Immature natural killer cell (primary cell): ENCODE results near the gene BRD8. TPM values are rescaled to one million over a fixed set of nuclear protein-coding genes. Genes with fewer than 3 reads are reported as not detected.
"Not testable (repeated sequence)": the region's sequence is repeated elsewhere in the genome, so short reads cannot be mapped to it uniquely, and the experiment has no call there.

ENCODE experiments used
- DNase-seq, 3 donors: peaks; one replicate each; pipeline ENCODE4 v3.0.0; 2022; ENCODE audit warnings: mixed read lengths in 1 of 3
- H3K27ac Mint-ChIP-seq, 6 donors: one replicate each; pipeline ENCODE4 v1.8.0; 2020; ENCODE audit warnings: mixed read lengths in 6 of 6, mild to moderate bottlenecking in 5 of 6, inconsistent platforms in 4 of 6, moderate library complexity in 3 of 6
- H3K27me3 Mint-ChIP-seq, 3 donors: one replicate each; pipeline ENCODE4 v1.8.0; 2020 to 2021; ENCODE audit warnings: low read depth in 3 of 3, mild to moderate bottlenecking in 3 of 3, mixed read lengths in 3 of 3, moderate library complexity in 3 of 3, inconsistent platforms in 1 of 3
- H3K36me3 Mint-ChIP-seq, 3 donors: one replicate each; pipeline ENCODE4 v1.8.0; 2020; ENCODE audit warnings: mixed read lengths in 3 of 3, inconsistent platforms in 2 of 3, mild to moderate bottlenecking in 2 of 3
- H3K4me1 Mint-ChIP-seq, 2 donors: one replicate each; pipeline ENCODE4 v1.8.0; 2020; ENCODE audit warnings: inconsistent platforms in 2 of 2, mild to moderate bottlenecking in 2 of 2, mixed read lengths in 2 of 2, moderate library complexity in 1 of 2
- H3K4me3 Mint-ChIP-seq, 5 donors: one replicate each; pipeline ENCODE4 v1.8.0; 2020; ENCODE audit warnings: mild to moderate bottlenecking in 5 of 5, mixed read lengths in 5 of 5, inconsistent platforms in 3 of 5, moderate library complexity in 3 of 5
- H3K9me3 Mint-ChIP-seq, 6 donors: one replicate each; pipeline ENCODE4 v1.8.0; 2020; ENCODE audit warnings: mild to moderate bottlenecking in 6 of 6, mixed read lengths in 6 of 6, inconsistent platforms in 4 of 6, moderate library complexity in 3 of 6
- polyA plus RNA-seq, 3 donors: library from polyadenylated mRNA; unstranded; fragments of 300-500 nt; fragmentation: Illumina TruSeq; gene quantifications; one replicate each; pipeline ENCODE4 v1.2.3, GENCODE V29; 2021

The BRD8 gene, protein sequence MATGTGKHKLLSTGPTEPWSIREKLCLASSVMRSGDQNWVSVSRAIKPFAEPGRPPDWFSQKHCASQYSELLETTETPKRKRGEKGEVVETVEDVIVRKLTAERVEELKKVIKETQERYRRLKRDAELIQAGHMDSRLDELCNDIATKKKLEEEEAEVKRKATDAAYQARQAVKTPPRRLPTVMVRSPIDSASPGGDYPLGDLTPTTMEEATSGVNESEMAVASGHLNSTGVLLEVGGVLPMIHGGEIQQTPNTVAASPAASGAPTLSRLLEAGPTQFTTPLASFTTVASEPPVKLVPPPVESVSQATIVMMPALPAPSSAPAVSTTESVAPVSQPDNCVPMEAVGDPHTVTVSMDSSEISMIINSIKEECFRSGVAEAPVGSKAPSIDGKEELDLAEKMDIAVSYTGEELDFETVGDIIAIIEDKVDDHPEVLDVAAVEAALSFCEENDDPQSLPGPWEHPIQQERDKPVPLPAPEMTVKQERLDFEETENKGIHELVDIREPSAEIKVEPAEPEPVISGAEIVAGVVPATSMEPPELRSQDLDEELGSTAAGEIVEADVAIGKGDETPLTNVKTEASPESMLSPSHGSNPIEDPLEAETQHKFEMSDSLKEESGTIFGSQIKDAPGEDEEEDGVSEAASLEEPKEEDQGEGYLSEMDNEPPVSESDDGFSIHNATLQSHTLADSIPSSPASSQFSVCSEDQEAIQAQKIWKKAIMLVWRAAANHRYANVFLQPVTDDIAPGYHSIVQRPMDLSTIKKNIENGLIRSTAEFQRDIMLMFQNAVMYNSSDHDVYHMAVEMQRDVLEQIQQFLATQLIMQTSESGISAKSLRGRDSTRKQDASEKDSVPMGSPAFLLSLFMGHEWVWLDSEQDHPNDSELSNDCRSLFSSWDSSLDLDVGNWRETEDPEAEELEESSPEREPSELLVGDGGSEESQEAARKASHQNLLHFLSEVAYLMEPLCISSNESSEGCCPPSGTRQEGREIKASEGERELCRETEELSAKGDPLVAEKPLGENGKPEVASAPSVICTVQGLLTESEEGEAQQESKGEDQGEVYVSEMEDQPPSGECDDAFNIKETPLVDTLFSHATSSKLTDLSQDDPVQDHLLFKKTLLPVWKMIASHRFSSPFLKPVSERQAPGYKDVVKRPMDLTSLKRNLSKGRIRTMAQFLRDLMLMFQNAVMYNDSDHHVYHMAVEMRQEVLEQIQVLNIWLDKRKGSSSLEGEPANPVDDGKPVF
- 10 to 100 TPM; 10.6 to 32.0 (median 16.8) TPM for polyA plus RNA-seq

DNA sequence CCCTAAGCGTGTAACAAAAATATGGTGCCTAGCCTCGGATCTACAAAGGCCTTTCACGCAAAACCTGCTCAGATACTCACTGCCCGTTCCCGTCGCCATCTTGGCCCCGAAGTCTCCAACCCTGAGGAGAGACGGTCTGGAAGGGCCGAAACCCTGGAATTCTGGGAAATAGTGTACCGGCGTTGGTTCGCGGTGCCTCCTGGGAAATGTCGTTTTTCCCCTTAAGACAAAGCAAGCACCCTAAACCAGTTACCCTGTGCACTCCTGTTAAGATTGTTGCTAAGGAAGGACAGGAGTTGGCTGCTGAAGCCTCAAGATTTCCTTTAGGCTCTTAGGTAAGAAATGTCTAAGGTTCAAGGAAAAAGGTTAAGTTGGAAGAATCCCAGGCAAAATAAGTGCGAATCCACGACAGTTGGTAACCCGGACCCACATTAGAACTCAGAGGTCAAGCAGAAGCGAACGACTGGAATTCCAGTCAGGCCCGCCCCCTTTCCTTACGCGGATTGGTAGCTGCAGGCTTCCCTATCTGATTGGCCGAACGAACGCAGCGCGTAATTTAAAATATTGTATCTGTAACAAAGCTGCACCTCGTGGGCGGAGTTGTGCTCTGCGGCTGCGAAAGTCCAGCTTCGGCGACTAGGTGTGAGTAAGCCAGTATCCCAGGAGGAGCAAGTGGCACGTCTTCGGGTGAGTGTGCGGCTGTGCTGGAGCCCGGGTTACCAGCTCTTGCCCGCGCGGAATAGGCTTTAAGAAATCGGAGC lies at the start of gene BRD8, which contains the start of gene KIF20A:
Gene BRD8 (minus strand): TSS at position 115 of the 761 bp plus-strand sequence. CDS start 16 bp downstream, at position 99.
Gene KIF20A (plus strand): TSS at position 597 of the 761 bp plus-strand sequence. CDS start 569 bp downstream, outside the sequence.
- peaks cover 0 to 9% (median 3%) of the 10 kb centered on the region in 3 donors for H3K36me3 Mint-ChIP-seq
- H3K27ac Mint-ChIP-seq = peak within 1 kb of the TSS in 2 of 6 donors; percentile 1 to 26

DNA sequence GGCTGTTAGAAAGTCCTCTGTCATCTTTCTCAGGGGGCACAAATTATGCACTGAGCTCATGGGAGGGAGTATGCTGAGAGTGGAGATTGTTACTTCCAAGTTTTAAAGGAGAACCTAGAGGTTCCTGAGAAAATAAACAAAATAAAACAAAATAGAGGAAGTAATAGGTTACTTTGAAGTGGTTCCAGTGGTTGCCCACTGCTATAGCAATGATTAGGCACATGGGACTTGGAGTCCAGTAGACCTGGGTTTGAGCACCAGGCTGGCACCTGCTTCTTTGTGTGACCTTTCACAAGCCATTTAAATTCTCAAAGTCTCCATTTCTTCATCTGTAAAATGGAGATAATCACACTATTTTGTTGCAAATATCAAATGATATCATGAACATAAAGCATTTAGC lies 48.5 kb upstream of the BRD8 start:
- no peak for DNase-seq
- Mint-ChIP-seq H3K27ac (no peak overlapping the region), H3K27me3 (peaks cover 2 to 8% (median 8%) of the 10 kb centered on the region in 3 donors), H3K4me3 (no peak overlapping the region), H3K36me3 (peaks cover 0 to 4% (median 0%) of the 10 kb centered on the region in 3 donors), H3K9me3 (peaks cover 0 to 4% (median 0%) of the 10 kb centered on the region in 6 donors), H3K4me1 (peaks cover 0 to 6% of the 10 kb centered on the region in 2 donors)

More for the DNA sequence above, at the start of gene BRD8, which contains the start of gene KIF20A:
- Mint-ChIP-seq H3K9me3 (no peaks in the 10 kb centered on the region), H3K4me3 (peak within 1 kb of the TSS in 2 of 5 donors; percentile 50 to 54), H3K4me1 (peaks cover 3 to 5% of the 10 kb centered on the region in 2 donors), H3K27me3 (peaks cover 0 to 3% (median 1%) of the 10 kb centered on the region in 3 donors)
- DNase-seq = peak; percentile 87 to 90 (median 87)

DNA sequence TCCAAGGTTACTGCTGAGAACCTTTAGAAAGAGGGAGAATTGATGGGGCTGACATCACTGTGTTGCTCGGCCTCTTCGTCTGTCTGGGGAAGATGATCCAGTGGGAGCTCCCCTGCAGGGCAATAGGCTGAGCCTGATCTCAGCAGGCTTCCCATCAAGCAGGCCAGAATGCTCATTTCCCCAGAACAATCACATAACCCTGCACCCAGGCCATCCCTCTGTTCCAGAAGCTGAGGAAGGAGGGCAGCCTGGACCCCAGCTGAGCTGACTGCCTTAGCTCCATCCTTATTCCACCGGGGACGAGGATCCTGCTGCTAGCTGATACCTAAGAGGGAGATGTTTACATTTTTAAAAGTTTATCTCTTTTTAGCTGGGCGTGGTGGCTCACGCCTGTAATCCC lies 46.3 kb upstream of the BRD8 start:
- Mint-ChIP-seq H3K36me3 (peaks cover 0 to 4% (median 0%) of the 10 kb centered on the region in 3 donors), H3K4me3 (no peak overlapping the region), H3K27ac (no peak overlapping the region), H3K9me3 (peaks cover 0 to 4% (median 0%) of the 10 kb centered on the region in 6 donors), H3K27me3 (peaks cover 0 to 10% (median 8%) of the 10 kb centered on the region in 3 donors), H3K4me1 (peaks cover 0 to 6% of the 10 kb centered on the region in 2 donors)
- no peak for DNase-seq

DNA sequence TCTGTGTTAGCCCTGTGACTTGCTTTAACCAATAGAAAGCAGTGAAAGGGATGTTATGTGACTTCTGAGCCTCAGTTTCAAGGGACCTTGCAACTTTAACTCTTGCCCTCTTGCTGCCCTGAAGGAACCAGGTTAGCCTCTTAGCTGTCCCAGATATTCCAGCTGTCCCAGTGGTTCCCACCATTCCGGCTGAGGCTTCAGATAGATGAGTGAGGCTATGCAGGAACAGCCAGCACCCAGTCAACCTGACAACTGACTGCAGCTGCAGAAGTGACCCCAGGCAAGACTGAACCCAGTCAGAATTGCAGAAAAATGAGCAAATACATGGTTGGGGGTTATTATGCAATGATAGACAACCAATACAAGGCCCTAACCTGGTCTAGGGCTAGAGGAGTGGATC lies 45.1 kb upstream of the BRD8 start:
- DNase-seq = no peak
- no peak overlapping the region for H3K27ac Mint-ChIP-seq
- H3K4me1 Mint-ChIP-seq = peaks cover 0 to 6% of the 10 kb centered on the region in 2 donors
- H3K27me3 Mint-ChIP-seq = peaks cover 0 to 10% (median 5%) of the 10 kb centered on the region in 3 donors
- H3K9me3 Mint-ChIP-seq = peaks cover 0 to 4% (median 0%) of the 10 kb centered on the region in 6 donors
- H3K36me3 Mint-ChIP-seq = peaks cover 0 to 4% (median 0%) of the 10 kb centered on the region in 3 donors
- no peak overlapping the region for H3K4me3 Mint-ChIP-seq

DNA sequence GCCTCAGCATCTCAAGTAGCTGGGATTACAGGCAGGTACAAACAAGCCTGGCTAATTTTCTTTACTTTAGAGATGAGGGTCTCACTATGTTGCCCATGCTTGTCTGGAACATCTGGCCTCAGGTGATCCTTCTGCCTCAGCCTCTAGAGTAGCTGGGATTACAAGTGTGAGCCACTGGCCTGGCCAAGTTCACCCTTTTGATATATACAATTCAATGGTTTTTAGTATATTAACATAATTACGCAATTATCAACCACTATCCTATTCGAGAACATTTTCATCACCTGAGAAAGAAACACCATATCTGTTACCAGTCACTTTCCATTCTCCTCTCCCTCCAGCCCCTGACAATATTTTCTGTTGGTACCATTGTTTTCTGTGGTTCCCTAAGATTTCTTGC lies 38.4 kb upstream of the BRD8 start:
- no peak for DNase-seq
- Mint-ChIP-seq H3K9me3 (no peaks in the 10 kb centered on the region), H3K36me3 (no peaks in the 10 kb centered on the region), H3K4me1 (peaks cover 16 to 19% of the 10 kb centered on the region in 2 donors), H3K27me3 (peaks cover 5 to 9% (median 6%) of the 10 kb centered on the region in 3 donors), H3K27ac (no peak overlapping the region), H3K4me3 (no peak overlapping the region)

DNA sequence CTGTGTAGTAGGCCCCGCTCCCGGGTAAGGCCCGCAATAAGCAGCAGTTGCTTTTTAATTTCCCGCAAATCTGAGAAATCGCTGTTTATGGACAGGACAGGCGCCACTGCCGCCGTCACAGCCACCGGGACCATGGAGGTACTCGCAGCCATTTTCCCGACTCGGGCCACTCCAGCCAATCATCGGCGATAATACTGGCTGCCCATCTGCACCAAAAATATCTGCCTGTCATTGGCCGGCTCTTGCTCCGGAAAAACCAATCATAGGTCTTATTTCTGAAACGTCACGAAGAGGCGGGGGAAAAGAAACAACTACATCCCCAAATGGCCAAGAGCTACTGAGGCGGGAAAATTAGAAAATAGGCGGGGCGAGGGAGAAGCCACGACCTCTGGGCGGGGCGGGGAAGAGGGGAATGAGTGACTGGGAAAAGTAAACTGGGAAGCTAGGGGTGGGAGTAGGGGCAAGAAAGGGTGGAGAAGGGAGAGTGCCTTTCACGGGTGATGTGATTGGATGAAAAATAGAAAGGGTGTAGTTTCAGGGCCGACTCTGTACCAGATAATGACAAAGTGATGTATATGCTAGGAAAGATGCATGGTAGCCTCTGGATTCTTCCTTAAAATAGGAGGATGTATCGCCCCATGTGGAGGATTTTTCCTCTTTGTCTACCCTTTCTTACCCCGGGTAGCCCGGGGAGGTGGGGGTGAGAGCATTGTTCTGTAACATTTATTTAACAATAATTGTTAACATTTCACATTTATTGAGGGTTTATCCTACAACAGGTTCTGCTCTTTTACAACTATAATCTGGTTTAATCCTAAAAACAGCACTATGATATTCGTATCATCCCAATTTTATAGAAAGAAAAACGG lies 35.0 kb upstream of the BRD8 start, which contains the start of gene CDC23:
Gene CDC23 (minus strand): TSS at position 163 of the 869 bp plus-strand sequence. CDS start 11 bp downstream, at position 152.
- Mint-ChIP-seq H3K27ac (peak within 1 kb of the TSS; percentile 93 to 99 (median 96)), H3K36me3 (no peaks in the 10 kb centered on the region), H3K4me1 (peaks cover 22 to 30% of the 10 kb centered on the region in 2 donors), H3K4me3 (peak within 1 kb of the TSS; percentile 95 to 100 (median 99)), H3K9me3 (no peaks in the 10 kb centered on the region), H3K27me3 (peaks cover 3 to 9% (median 6%) of the 10 kb centered on the region in 3 donors)
- peak; percentile 93 to 94 (median 93) for DNase-seq

DNA sequence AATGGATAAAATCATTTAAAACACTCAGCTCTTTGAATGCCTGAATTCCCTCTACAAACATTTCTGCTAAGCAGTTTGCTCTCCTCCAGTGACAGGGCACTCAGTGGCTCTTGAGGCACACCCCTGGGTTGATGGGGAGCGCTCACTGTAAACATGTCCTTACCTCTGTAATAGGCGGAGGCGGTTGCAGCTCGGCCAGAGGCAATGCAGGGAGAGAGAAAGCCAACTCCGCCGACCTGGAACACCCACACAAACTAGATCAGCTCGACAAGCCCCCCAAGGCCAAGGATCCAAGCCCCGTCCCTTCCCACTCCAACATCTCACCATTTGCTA lies 34.4 kb upstream of the BRD8 start:
- no peak for DNase-seq

DNA sequence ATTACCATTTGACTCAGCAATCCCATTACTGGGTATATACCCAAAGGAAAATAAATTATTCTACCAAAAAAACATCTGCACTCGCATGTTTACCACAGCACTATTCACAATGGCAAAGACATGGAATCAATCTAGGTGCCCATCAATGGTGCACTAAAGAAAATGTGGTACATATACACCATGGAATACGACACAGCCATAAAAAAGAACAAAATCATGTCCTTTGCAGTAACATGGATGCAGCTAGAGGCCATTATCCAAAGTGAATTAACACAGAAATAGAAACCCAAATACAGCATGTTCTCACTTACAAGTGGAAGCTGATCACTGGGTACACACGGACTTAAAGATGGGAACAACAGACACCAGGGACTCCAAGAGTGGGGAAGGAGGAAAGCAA lies 32.6 kb upstream of the BRD8 start:
- Mint-ChIP-seq H3K4me3 (peak overlapping the region in 4 of 5 donors; percentile 25 to 64 (median 50)), H3K27me3 (peaks cover 3 to 8% (median 6%) of the 10 kb centered on the region in 3 donors), H3K27ac (peak overlapping the region in 2 of 6 donors; percentile 7 to 29), H3K36me3 (no peaks in the 10 kb centered on the region), H3K4me1 (peaks cover 22 to 30% of the 10 kb centered on the region in 2 donors), H3K9me3 (no peaks in the 10 kb centered on the region)
- DNase-seq = no peak

More for the DNA sequence above, 34.4 kb upstream of the BRD8 start:
- Mint-ChIP-seq H3K4me1 (peaks cover 22 to 30% of the 10 kb centered on the region in 2 donors), H3K4me3 (peak overlapping the region; percentile 95 to 100 (median 99)), H3K9me3 (no peaks in the 10 kb centered on the region), H3K27me3 (peaks cover 3 to 9% (median 6%) of the 10 kb centered on the region in 3 donors), H3K36me3 (no peaks in the 10 kb centered on the region), H3K27ac (peak overlapping the region; percentile 93 to 99 (median 96))

DNA sequence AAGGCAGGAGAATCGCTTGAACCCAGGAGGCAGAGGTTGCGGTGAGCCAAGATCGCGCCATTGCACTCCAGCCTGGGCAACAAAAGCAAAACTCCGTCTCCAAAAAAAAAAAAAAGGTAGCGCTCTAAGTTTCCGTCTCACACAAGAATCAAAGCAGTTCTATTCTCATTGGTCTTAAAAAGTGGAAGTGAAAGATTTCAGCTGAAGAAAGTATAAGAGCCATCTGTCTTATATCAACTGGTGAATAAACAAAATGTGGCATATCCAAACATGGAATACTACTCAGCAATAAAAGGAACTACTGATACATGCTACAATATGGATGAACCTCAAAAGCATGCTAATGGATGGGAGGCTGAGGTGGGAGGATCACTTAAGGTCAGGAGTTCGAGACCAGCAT lies 15.4 kb upstream of the BRD8 start:
- H3K4me1 Mint-ChIP-seq, H3K9me3 Mint-ChIP-seq, H3K27me3 Mint-ChIP-seq, DNase-seq, H3K27ac Mint-ChIP-seq, H3K4me3 Mint-ChIP-seq: not testable (repeated sequence)
- peaks cover 15 to 47% (median 17%) of the 10 kb centered on the region in 3 donors for H3K36me3 Mint-ChIP-seq

DNA sequence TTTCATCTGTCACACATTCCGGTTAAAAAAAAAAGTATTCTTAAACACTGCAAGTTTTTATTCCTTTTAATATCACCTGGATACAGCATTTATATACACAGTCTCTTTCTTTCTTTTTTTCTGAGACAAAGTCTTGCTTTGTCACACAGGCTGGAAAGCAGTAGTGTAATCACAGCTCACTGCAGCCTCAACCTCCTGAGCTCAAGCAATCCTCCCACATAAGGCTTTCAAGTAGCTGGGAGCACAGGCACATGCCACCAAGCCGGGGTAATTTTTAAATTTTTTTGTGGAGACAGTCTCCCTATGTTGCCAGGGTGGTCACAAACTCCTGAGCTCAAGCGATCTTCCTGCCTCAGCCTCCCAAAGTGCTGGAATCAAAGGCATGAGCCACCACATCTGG lies 14.4 kb upstream of the BRD8 start:
- Mint-ChIP-seq H3K9me3 (no peaks in the 10 kb centered on the region), H3K36me3 (peaks cover 15 to 49% (median 24%) of the 10 kb centered on the region in 3 donors), H3K27me3 (no peaks in the 10 kb centered on the region), H3K4me1 (no peaks in the 10 kb centered on the region), H3K4me3 (no peak overlapping the region), H3K27ac (peak overlapping the region in 1 of 6 donors; percentile 11)
- DNase-seq = no peak

DNA sequence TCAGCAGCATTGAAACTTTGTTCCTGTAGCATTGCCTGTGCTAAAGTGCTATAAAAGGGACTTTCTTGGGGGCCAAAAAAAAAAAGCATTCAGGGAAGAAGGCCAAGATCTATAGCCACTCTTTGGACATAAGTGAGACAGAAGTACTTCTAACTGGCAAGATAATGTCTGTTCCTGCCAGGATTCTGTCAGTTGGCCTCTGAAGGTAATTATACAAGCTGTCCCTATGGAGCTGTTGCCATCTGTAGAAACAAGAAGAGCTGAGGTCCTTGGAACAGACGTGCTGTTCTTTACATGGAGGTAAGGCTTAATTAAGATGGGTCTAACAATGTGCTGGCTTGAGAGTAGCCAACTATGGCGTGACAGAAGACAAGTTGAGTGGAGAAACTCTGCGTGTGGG lies 10.2 kb upstream of the BRD8 start:
- no peaks in the 10 kb centered on the region for H3K4me1 Mint-ChIP-seq
- H3K27ac Mint-ChIP-seq = peak overlapping the region in 1 of 6 donors; percentile 16
- H3K9me3 Mint-ChIP-seq = no peaks in the 10 kb centered on the region
- H3K27me3 Mint-ChIP-seq = no peaks in the 10 kb centered on the region
- H3K36me3 Mint-ChIP-seq = peaks cover 12 to 53% (median 15%) of the 10 kb centered on the region in 3 donors
- no peak overlapping the region for H3K4me3 Mint-ChIP-seq
- DNase-seq = no peak
